Thoracic aorta (tissue), 2 donors: Measurements from ENCODE around the gene CHRNB2. TPM values are rescaled to one million over a fixed set of nuclear protein-coding genes. Genes with fewer than 3 reads are reported as not detected.
A peak's percentile ranks its signal among the peaks of the same experiment; 100 is the strongest.

Experiments used
- ATAC-seq: fragments of 150-250 bp; one replicate; pipeline ENCODE4 v1.8.0; 2017; ENCODE audit warnings: low read depth; ENCODE audit not compliant: insufficient number of reproducible peaks, low FRiP score
- DNase-seq: peaks from one replicate; pipeline ENCODE4 v3.0.0-alpha.2; 2020; ENCODE audit warnings: low spot score
- H3K27ac ChIP-seq, 2 donors: fragments of 200-600 bp; sonication (generic); 1 replicate in 1 of 2; 2 replicates in 1 of 2; pipeline ENCODE4 v1.5.1; 2016; ENCODE audit warnings: mild to moderate bottlenecking in 2 of 2, moderate library complexity in 2 of 2
- H3K27me3 ChIP-seq: fragments of 200-600 bp; sonication (generic); replicated peaks from 2 replicates; pipeline ENCODE4 v1.6.0; 2016; ENCODE audit warnings: mild to moderate bottlenecking; ENCODE audit not compliant: insufficient read depth
- H3K36me3 ChIP-seq: fragments of 200-600 bp; sonication (generic); one replicate; pipeline ENCODE4 v1.5.1; 2016
- H3K4me1 ChIP-seq, 2 donors: fragments of 200-600 bp; sonication (generic); 1 replicate in 1 of 2; 2 replicates in 1 of 2; pipeline versions ENCODE4 v1.5.1 to v1.6.0; 2016; ENCODE audit warnings: low read depth in 2 of 2, mild to moderate bottlenecking in 1 of 2; ENCODE audit not compliant: control insufficient read depth in 1 of 2
- H3K4me3 ChIP-seq: fragments of 200-600 bp; sonication (generic); 2 replicates; pipeline ENCODE4 v1.5.1; 2016; ENCODE audit warnings: mild to moderate bottlenecking
- H3K9me3 ChIP-seq: fragments of 200-600 bp; sonication (generic); 2 replicates; pipeline ENCODE4 v1.5.1; 2016
- total RNA-seq, 2 donors: library from RNA; depleted of rRNA; stranded (reverse); fragments of >200 nt; gene quantifications; one replicate each; pipeline versions ENCODE4 v1.1.0 to v1.2.3, GENCODE V29; 2016
- TF ChIP-seq, protein P1 (sequence below): fragments of 200-600 bp; sonication (generic); IDR thresholded peaks from one replicate; pipeline ENCODE4 v1.5.1; 2019; ENCODE audit warnings: antibody characterized with exemption

Gene CHRNB2
- total RNA-seq, 2 donors from 2014 or later = not detected

DNA sequence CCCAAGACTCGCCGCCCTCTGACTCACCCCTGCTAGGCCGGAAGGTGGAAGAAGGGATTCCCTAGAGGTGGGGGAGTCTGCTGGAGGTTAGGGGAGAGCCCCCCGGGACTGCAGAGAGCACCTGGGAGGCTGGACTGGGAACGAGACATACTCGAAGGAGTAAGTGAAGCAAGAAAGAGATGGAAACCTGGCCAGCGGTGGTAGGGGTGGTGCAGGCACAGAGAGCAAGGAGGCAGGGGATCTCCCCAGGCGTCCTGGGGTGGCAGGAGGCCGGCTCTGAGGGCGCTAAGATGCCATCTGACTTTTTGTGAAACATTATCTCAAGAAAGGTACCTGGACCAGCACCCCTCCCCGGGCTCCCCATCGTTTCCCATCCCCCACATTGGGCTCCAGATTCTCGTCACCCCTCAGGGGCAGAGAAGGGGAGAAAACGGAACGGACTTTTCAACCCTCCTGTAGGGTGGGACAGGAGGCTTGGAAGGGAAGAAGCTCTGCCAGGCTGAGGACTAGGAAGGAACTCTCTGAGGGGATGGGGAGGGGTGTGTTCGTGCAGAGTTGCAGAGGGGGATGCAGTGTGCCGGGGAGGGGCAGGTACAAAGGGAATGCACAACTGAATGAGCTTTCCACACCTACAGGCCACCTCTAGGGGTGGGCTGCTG, 708 bp downstream of the CHRNB2 start:
- no peaks in the 10 kb centered on the region for H3K36me3 ChIP-seq
- H3K27ac ChIP-seq = no peak overlapping the region
- no peaks in the 10 kb centered on the region for H3K9me3 ChIP-seq
- H3K27me3 ChIP-seq = no peaks in the 10 kb centered on the region
- TF ChIP-seq, protein P1, sequence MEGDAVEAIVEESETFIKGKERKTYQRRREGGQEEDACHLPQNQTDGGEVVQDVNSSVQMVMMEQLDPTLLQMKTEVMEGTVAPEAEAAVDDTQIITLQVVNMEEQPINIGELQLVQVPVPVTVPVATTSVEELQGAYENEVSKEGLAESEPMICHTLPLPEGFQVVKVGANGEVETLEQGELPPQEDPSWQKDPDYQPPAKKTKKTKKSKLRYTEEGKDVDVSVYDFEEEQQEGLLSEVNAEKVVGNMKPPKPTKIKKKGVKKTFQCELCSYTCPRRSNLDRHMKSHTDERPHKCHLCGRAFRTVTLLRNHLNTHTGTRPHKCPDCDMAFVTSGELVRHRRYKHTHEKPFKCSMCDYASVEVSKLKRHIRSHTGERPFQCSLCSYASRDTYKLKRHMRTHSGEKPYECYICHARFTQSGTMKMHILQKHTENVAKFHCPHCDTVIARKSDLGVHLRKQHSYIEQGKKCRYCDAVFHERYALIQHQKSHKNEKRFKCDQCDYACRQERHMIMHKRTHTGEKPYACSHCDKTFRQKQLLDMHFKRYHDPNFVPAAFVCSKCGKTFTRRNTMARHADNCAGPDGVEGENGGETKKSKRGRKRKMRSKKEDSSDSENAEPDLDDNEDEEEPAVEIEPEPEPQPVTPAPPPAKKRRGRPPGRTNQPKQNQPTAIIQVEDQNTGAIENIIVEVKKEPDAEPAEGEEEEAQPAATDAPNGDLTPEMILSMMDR = no peak
- no peak for DNase-seq
- H3K4me1 ChIP-seq = peaks cover 3 to 11% of the 10 kb centered on the region in 2 donors
- H3K4me3 ChIP-seq = peak overlapping the region; percentile 48
- no peak for ATAC-seq

DNA sequence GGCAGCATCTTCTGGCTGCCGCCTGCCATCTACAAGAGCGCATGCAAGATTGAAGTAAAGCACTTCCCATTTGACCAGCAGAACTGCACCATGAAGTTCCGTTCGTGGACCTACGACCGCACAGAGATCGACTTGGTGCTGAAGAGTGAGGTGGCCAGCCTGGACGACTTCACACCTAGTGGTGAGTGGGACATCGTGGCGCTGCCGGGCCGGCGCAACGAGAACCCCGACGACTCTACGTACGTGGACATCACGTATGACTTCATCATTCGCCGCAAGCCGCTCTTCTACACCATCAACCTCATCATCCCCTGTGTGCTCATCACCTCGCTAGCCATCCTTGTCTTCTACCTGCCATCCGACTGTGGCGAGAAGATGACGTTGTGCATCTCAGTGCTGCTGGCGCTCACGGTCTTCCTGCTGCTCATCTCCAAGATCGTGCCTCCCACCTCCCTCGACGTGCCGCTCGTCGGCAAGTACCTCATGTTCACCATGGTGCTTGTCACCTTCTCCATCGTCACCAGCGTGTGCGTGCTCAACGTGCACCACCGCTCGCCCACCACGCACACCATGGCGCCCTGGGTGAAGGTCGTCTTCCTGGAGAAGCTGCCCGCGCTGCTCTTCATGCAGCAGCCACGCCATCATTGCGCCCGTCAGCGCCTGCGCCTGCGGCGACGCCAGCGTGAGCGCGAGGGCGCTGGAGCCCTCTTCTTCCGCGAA, 3.8 kb downstream of the CHRNB2 start:
- Histone ChIP-seq H3K4me3 (no peak overlapping the region), H3K27ac (no peak overlapping the region), H3K9me3 (no peaks in the 10 kb centered on the region), H3K36me3 (no peaks in the 10 kb centered on the region), H3K27me3 (no peaks in the 10 kb centered on the region), H3K4me1 (peaks cover 3 to 11% of the 10 kb centered on the region in 2 donors)
- DNase-seq = no peak
- no peak for ATAC-seq
- TF ChIP-seq, protein P1 = no peak

DNA sequence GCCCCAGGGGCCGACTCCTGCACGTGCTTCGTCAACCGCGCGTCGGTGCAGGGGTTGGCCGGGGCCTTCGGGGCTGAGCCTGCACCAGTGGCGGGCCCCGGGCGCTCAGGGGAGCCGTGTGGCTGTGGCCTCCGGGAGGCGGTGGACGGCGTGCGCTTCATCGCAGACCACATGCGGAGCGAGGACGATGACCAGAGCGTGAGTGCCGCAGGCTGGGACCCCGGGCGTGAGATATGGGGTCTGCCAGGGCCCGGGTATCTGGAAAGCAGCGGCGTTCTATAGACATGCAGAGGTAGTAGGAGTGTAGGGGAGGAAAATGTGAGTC, 4.3 kb downstream of the CHRNB2 start:
- no peak for DNase-seq
- peaks cover 3 to 11% of the 10 kb centered on the region in 2 donors for H3K4me1 ChIP-seq
- TF ChIP-seq, protein P1 = no peak
- no peak overlapping the region for H3K27ac ChIP-seq
- H3K36me3 ChIP-seq = no peaks in the 10 kb centered on the region
- H3K4me3 ChIP-seq = no peak overlapping the region
- no peaks in the 10 kb centered on the region for H3K27me3 ChIP-seq
- no peak for ATAC-seq
- no peaks in the 10 kb centered on the region for H3K9me3 ChIP-seq

DNA sequence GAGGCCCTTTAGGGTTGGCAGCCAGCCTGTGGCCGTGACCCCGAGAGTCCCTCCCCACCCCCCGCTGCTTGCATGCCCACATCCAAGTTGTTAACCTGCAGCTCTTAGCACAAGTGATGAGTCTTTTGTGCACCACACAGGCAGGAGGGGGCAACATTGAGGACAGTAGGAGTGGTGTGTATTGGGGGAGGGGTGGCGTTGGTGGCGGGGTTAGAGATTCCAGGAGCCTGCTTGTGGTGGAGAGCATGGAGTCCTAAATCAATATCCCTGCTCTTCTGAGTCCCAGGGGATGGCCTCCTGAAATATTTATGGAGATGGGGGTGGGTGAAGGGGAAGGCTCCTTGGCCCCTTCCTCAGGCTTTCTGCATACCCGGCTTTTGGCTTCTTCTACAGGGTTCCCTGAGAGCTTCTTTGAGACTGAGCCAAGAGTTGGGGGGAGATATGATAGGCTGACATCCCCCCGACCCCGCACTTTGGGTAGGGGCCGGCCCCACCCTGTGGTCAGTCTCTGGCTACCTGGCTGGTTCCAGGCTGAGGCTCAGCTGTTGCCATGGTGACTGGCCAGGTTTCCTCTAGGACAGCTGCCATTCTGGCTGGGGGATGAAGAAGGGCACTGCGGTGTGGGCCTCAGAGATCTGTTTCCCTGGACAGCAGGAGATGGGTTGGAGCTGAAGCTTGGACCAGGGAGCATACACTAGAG, 5.0 kb downstream of the CHRNB2 start:
- Histone ChIP-seq H3K4me3 (no peak overlapping the region), H3K4me1 (peaks cover 3 to 8% of the 10 kb centered on the region in 2 donors), H3K27me3 (no peaks in the 10 kb centered on the region), H3K9me3 (no peaks in the 10 kb centered on the region), H3K27ac (no peak overlapping the region), H3K36me3 (no peaks in the 10 kb centered on the region)
- TF ChIP-seq, protein P1 = no peak
- no peak for ATAC-seq
- DNase-seq = no peak

DNA sequence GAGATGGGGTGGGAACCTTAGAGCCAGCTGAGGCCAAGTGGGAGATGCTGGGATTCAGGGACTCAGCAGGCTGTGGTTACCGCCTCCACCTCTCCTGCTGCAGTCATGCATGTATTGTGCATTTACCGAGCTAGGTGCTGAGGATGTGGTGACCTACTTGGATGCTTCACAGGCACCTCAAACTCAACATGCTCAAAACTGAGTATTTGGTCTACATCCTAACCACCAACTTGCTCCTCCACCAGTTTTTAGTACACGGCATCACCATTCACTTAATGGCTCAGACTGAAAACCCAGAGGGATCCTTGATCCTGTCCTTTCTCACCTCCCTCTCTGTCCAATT, 5.6 kb downstream of the CHRNB2 start:
- H3K27ac ChIP-seq = no peak overlapping the region
- H3K4me3 ChIP-seq = no peak overlapping the region
- no peak for DNase-seq
- no peaks in the 10 kb centered on the region for H3K27me3 ChIP-seq
- no peaks in the 10 kb centered on the region for H3K9me3 ChIP-seq
- H3K4me1 ChIP-seq = peaks cover under 1 to 3% of the 10 kb centered on the region in 2 donors
- no peak for ATAC-seq
- TF ChIP-seq, protein P1 = no peak
- H3K36me3 ChIP-seq = no peaks in the 10 kb centered on the region
